ENCODE results near the gene CFAP210.

Gene CFAP210

GRCh38 chr2:169716238-169716886 lies 22.2 kb upstream of the CFAP210 start:
- DNase-seq: no peak
- no CpG with 5 or more reads among the region's 12 CpGs for WGBS (ENCODE audit: extremely low coverage, insufficient coverage, low lambda C conversion rate)
- H3K4me3 ChIP-seq (ENCODE audit: low read length): no peak overlapping the region

GRCh38 chr2:169715379-169716237 lies 21.4 kb upstream of the CFAP210 start:
- H3K79me1 ChIP-seq (ENCODE audit: low read length): no peaks in the 10 kb centered on the region
- WGBS (ENCODE audit: extremely low coverage, insufficient coverage, low lambda C conversion rate): no CpG with 5 or more reads among the region's 17 CpGs
- no peak overlapping the region for H3K56ac ChIP-seq (ENCODE audit: low read length)
- no peaks in the 10 kb centered on the region for H3K36me3 ChIP-seq (ENCODE audit: control insufficient read depth, insufficient read depth, low read length)
- no peak overlapping the region for H3K23ac ChIP-seq (ENCODE audit: low read length)
- DNase-seq: no peak
- H3K79me2 ChIP-seq (ENCODE audit: control insufficient read depth, insufficient read depth, low read length): no peaks in the 10 kb centered on the region
- no peak overlapping the region for H3K4ac ChIP-seq (ENCODE audit: low read depth, low read length)
- no peak overlapping the region for H4K8ac ChIP-seq (ENCODE audit: low read depth, low read length)
- no peak overlapping the region for H3K4me3 ChIP-seq (ENCODE audit: low read length)
- no peak overlapping the region for H2BK15ac ChIP-seq (replicated peaks; ENCODE audit: low read depth)
- no peak overlapping the region for H3K18ac ChIP-seq (ENCODE audit: low read length)
- no peak overlapping the region for H3K27ac ChIP-seq (ENCODE audit: low read depth, low read length)
- no peak overlapping the region for H4K5ac ChIP-seq (ENCODE audit: low read length)
- H2BK120ac ChIP-seq (ENCODE audit: low read depth, low read length): no peak overlapping the region
- no peak overlapping the region for H3K9ac ChIP-seq (ENCODE audit: low read length)
- H2BK5ac ChIP-seq (ENCODE audit: low read length): no peak overlapping the region
- no peak overlapping the region for H2AK5ac ChIP-seq (ENCODE audit: low read length)
- no peaks in the 10 kb centered on the region for H3K4me1 ChIP-seq (ENCODE audit: control insufficient read depth, low read depth, low read length)
- H3K4me2 ChIP-seq (ENCODE audit: low read length): no peak overlapping the region
- no peaks in the 10 kb centered on the region for H3K27me3 ChIP-seq (ENCODE audit: insufficient read depth, low read length, poor library complexity)

More at GRCh38 chr2:169716238-169716886, 22.2 kb upstream of the CFAP210 start:
- no peak overlapping the region for H2BK5ac ChIP-seq (ENCODE audit: low read length)
- H3K18ac ChIP-seq (ENCODE audit: low read length): no peak overlapping the region
- no peak overlapping the region for H4K5ac ChIP-seq (ENCODE audit: low read length)
- H3K79me1 ChIP-seq (ENCODE audit: low read length): no peaks in the 10 kb centered on the region
- no peak overlapping the region for H3K27ac ChIP-seq (ENCODE audit: low read depth, low read length)
- no peak overlapping the region for H4K8ac ChIP-seq (ENCODE audit: low read depth, low read length)
- no peaks in the 10 kb centered on the region for H3K27me3 ChIP-seq (ENCODE audit: insufficient read depth, low read length, poor library complexity)
- H3K9ac ChIP-seq (ENCODE audit: low read length): no peak overlapping the region
- H3K4me2 ChIP-seq (ENCODE audit: low read length): no peak overlapping the region
- H3K4me1 ChIP-seq (ENCODE audit: control insufficient read depth, low read depth, low read length): no peaks in the 10 kb centered on the region
- H3K4ac ChIP-seq (ENCODE audit: low read depth, low read length): no peak overlapping the region
- no peak overlapping the region for H2AK5ac ChIP-seq (ENCODE audit: low read length)
- no peaks in the 10 kb centered on the region for H3K79me2 ChIP-seq (ENCODE audit: control insufficient read depth, insufficient read depth, low read length)
- H3K23ac ChIP-seq (ENCODE audit: low read length): no peak overlapping the region
- no peak overlapping the region for H2BK120ac ChIP-seq (ENCODE audit: low read depth, low read length)
- H3K36me3 ChIP-seq (ENCODE audit: control insufficient read depth, insufficient read depth, low read length): no peaks in the 10 kb centered on the region
- no peak overlapping the region for H3K56ac ChIP-seq (ENCODE audit: low read length)
- no peak overlapping the region for H2BK15ac ChIP-seq (replicated peaks; ENCODE audit: low read depth)

GRCh38 chr2:169714699-169715098 lies 20.5 kb upstream of the CFAP210 start:
- H4K5ac ChIP-seq (ENCODE audit: low read length): no peak overlapping the region

GRCh38 chr2:169713331-169713730 lies 19.1 kb upstream of the CFAP210 start:
- no peak overlapping the region for H3K18ac ChIP-seq (ENCODE audit: low read length)
- H3K79me1 ChIP-seq (ENCODE audit: low read length): no peaks in the 10 kb centered on the region
- H3K4me2 ChIP-seq (ENCODE audit: low read length): no peak overlapping the region
- H3K27ac ChIP-seq (ENCODE audit: low read depth, low read length): no peak overlapping the region
- H3K9ac ChIP-seq (ENCODE audit: low read length): no peak overlapping the region
- H3K36me3 ChIP-seq (ENCODE audit: control insufficient read depth, insufficient read depth, low read length): no peaks in the 10 kb centered on the region
- no peak for DNase-seq
- no peaks in the 10 kb centered on the region for H3K79me2 ChIP-seq (ENCODE audit: control insufficient read depth, insufficient read depth, low read length)
- WGBS (ENCODE audit: extremely low coverage, insufficient coverage, low lambda C conversion rate): no CpG with 5 or more reads among the region's 3 CpGs
- H3K4ac ChIP-seq (ENCODE audit: low read depth, low read length): no peak overlapping the region
- H4K8ac ChIP-seq (ENCODE audit: low read depth, low read length): no peak overlapping the region
- H2BK120ac ChIP-seq (ENCODE audit: low read depth, low read length): no peak overlapping the region
- no peak overlapping the region for H2BK15ac ChIP-seq (replicated peaks; ENCODE audit: low read depth)
- no peak overlapping the region for H3K23ac ChIP-seq (ENCODE audit: low read length)
- no peaks in the 10 kb centered on the region for H3K4me1 ChIP-seq (ENCODE audit: control insufficient read depth, low read depth, low read length)
- H3K56ac ChIP-seq (ENCODE audit: low read length): no peak overlapping the region
- H3K27me3 ChIP-seq (ENCODE audit: insufficient read depth, low read length, poor library complexity): no peaks in the 10 kb centered on the region
- H2BK5ac ChIP-seq (ENCODE audit: low read length): no peak overlapping the region
- no peak overlapping the region for H4K5ac ChIP-seq (ENCODE audit: low read length)
- no peak overlapping the region for H3K4me3 ChIP-seq (ENCODE audit: low read length)
- H2AK5ac ChIP-seq (ENCODE audit: low read length): no peak overlapping the region

More at GRCh38 chr2:169714699-169715098, 20.5 kb upstream of the CFAP210 start:
- no peak for DNase-seq
- Histone ChIP-seq H2AK5ac (ENCODE audit: low read length) (no peak overlapping the region), H3K79me1 (ENCODE audit: low read length) (no peaks in the 10 kb centered on the region), H3K4ac (ENCODE audit: low read depth, low read length) (no peak overlapping the region), H3K27ac (ENCODE audit: low read depth, low read length) (no peak overlapping the region), H2BK120ac (ENCODE audit: low read depth, low read length) (no peak overlapping the region), H3K27me3 (ENCODE audit: insufficient read depth, low read length, poor library complexity) (no peaks in the 10 kb centered on the region), H2BK15ac (replicated peaks; ENCODE audit: low read depth) (no peak overlapping the region), H4K8ac (ENCODE audit: low read depth, low read length) (no peak overlapping the region), H3K36me3 (ENCODE audit: control insufficient read depth, insufficient read depth, low read length) (no peaks in the 10 kb centered on the region), H3K18ac (ENCODE audit: low read length) (no peak overlapping the region), H3K56ac (ENCODE audit: low read length) (no peak overlapping the region), H3K79me2 (ENCODE audit: control insufficient read depth, insufficient read depth, low read length) (no peaks in the 10 kb centered on the region), H3K23ac (ENCODE audit: low read length) (no peak overlapping the region), H3K9ac (ENCODE audit: low read length) (no peak overlapping the region), H3K4me1 (ENCODE audit: control insufficient read depth, low read depth, low read length) (no peaks in the 10 kb centered on the region), H3K4me2 (ENCODE audit: low read length) (no peak overlapping the region), H3K4me3 (ENCODE audit: low read length) (no peak overlapping the region), H2BK5ac (ENCODE audit: low read length) (no peak overlapping the region)
- WGBS (ENCODE audit: extremely low coverage, insufficient coverage, low lambda C conversion rate): no CpG with 5 or more reads among the region's 6 CpGs

GRCh38 chr2:169712791-169713227 lies 18.6 kb upstream of the CFAP210 start:
- no peaks in the 10 kb centered on the region for H3K27me3 ChIP-seq (ENCODE audit: insufficient read depth, low read length, poor library complexity)
- H2BK15ac ChIP-seq (replicated peaks; ENCODE audit: low read depth): no peak overlapping the region
- no peaks in the 10 kb centered on the region for H3K36me3 ChIP-seq (ENCODE audit: control insufficient read depth, insufficient read depth, low read length)
- H4K5ac ChIP-seq (ENCODE audit: low read length): no peak overlapping the region
- DNase-seq: no peak
- H2BK120ac ChIP-seq (ENCODE audit: low read depth, low read length): no peak overlapping the region
- H2AK5ac ChIP-seq (ENCODE audit: low read length): no peak overlapping the region
- no peak overlapping the region for H3K4me3 ChIP-seq (ENCODE audit: low read length)
- H3K4ac ChIP-seq (ENCODE audit: low read depth, low read length): no peak overlapping the region
- H3K56ac ChIP-seq (ENCODE audit: low read length): no peak overlapping the region
- no peaks in the 10 kb centered on the region for H3K4me1 ChIP-seq (ENCODE audit: control insufficient read depth, low read depth, low read length)
- H4K8ac ChIP-seq (ENCODE audit: low read depth, low read length): no peak overlapping the region
- H3K79me1 ChIP-seq (ENCODE audit: low read length): no peaks in the 10 kb centered on the region
- no peak overlapping the region for H3K23ac ChIP-seq (ENCODE audit: low read length)
- no peaks in the 10 kb centered on the region for H3K79me2 ChIP-seq (ENCODE audit: control insufficient read depth, insufficient read depth, low read length)
- H3K18ac ChIP-seq (ENCODE audit: low read length): no peak overlapping the region
- no peak overlapping the region for H3K4me2 ChIP-seq (ENCODE audit: low read length)
- WGBS (ENCODE audit: extremely low coverage, insufficient coverage, low lambda C conversion rate): no CpG with 5 or more reads among the region's 9 CpGs
- H2BK5ac ChIP-seq (ENCODE audit: low read length): no peak overlapping the region
- no peak overlapping the region for H3K27ac ChIP-seq (ENCODE audit: low read depth, low read length)
- no peak overlapping the region for H3K9ac ChIP-seq (ENCODE audit: low read length)

All from mesendoderm (in vitro differentiated cells).